Brain microvascular endothelial cell (primary cell): ENCODE data around the gene CD1E.
"Not testable (repeated sequence)": the region's sequence is repeated elsewhere in the genome, so short reads cannot be mapped to it uniquely, and the experiment has no call there.

Experiments used
- DNase-seq: peaks from one replicate; pipeline ENCODE4 v3.0.0-alpha.2; 2020
- H3K27ac ChIP-seq: fragments of 250-450 bp; sonication (Bioruptor Pico); 2 replicates; pipeline ENCODE4 v1.5.1; 2020; ENCODE audit warnings: mild to moderate bottlenecking, moderate library complexity
- H3K27me3 ChIP-seq: fragments of 250-450 bp; sonication (Bioruptor Pico); replicated peaks from 2 replicates; pipeline ENCODE4 v1.5.1; 2020; ENCODE audit warnings: mild to moderate bottlenecking
- H3K36me3 ChIP-seq: fragments of 250-450 bp; sonication (Bioruptor Pico); replicated peaks from 2 replicates; pipeline ENCODE4 v1.5.1; 2020; ENCODE audit warnings: mild to moderate bottlenecking
- H3K4me3 ChIP-seq: 2 replicates; pipeline ENCODE4 v1.5.1; 2011; ENCODE audit warnings: low read depth, mild to moderate bottlenecking, control low read depth, low read length, moderate library complexity
- CTCF ChIP-seq: IDR thresholded peaks from 2 replicates; pipeline ENCODE4 v1.5.1; 2011; ENCODE audit warnings: low read depth, mild to moderate bottlenecking, moderate library complexity, low read length, control low read depth, inconsistent platforms; ENCODE audit errors: missing control alignments
- in situ Hi-C: cut with HindIII; loops from 2 replicates; pipeline ENCODE4 v1.10.0; 2017; ENCODE audit warnings: low sequenced_read_pairs, low pct_ligation_motif_present

Gene CD1E

GRCh38 chr1:158366783-158367182 lies 13.1 kb downstream of the CD1E start:
- in situ Hi-C loops, result no loop called here
- no peak overlapping the region for H3K4me3 ChIP-seq
- no peaks in the 10 kb centered on the region for H3K27me3 ChIP-seq
- no peak for DNase-seq
- H3K27ac ChIP-seq, result no peak overlapping the region
- H3K36me3 ChIP-seq, result no peaks in the 10 kb centered on the region
- no peak for TF ChIP-seq CTCF

DNA sequence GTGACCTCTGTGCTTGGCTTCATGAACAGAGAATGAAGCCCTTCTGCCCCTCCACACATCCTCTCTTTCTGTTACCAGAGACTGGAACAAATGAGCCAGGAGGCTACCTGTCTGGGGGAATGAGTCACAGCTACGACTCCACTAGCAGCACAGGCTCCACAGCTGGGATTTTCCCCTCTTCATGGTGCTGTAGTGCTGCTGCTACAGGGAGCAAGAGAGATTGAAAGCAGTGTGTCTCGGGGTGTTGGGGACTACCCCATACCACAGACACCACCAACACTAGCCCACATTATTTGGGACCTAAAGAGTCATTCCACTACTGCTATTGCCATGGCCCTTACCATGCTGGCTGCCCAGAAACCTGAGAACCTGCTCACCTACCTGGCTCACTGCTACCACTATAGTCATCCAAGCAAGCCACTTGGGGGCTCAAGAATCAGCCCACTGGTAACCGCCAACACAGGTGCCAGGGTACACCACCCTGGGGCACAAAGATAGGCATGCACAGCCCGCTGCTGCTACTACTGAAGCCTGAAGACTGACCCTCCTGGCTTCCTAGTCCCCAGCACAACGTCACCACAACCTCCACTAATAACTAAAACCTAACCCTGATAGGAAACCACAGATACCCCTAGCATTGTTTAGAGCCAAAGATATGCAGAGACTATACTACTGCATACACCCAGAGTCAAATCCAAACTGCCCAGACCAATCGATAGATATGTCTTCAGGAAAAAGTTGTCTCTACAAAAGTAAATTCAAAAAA lies 17.7 kb downstream of the CD1E start:
- no peak for DNase-seq
- Histone ChIP-seq H3K4me3 (no peak overlapping the region), H3K27ac (no peak overlapping the region), H3K27me3 (no peaks in the 10 kb centered on the region), H3K36me3 (no peaks in the 10 kb centered on the region)
- no peak for TF ChIP-seq CTCF
- in situ Hi-C loops, result no loop called here

- DNase-seq, in situ Hi-C loops: not testable (repeated sequence)
Measured at GRCh38 chr1:158374101-158374500, 20.4 kb downstream of the CD1E start.

DNA sequence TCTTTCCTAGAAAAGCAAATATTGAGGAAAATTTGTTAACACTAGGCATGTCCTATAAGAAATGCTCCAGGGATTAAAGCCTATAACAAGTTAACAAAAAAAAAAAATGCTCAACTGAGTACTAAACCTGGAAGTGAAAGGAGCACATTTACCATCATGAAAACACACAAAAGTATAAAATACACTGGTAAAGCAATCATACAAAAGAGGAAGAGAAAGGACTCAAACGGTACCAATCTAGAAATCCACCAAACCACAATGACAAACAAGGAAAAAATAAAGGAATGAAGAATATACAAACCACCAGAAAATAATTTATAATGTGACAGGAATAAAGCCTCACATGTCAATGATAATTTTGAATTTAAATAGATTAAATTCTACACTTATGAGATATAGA lies 21.2 kb downstream of the CD1E start:
- Histone ChIP-seq H3K27me3 (no peaks in the 10 kb centered on the region), H3K36me3 (no peaks in the 10 kb centered on the region), H3K27ac (no peak overlapping the region), H3K4me3 (no peak overlapping the region)
- no peak for DNase-seq
- no peak for TF ChIP-seq CTCF
- in situ Hi-C loops, result no loop called here

More at GRCh38 chr1:158374101-158374500, 20.4 kb downstream of the CD1E start:
- not testable (repeated sequence) for H3K27ac ChIP-seq, H3K27me3 ChIP-seq, H3K36me3 ChIP-seq, H3K4me3 ChIP-seq

DNA sequence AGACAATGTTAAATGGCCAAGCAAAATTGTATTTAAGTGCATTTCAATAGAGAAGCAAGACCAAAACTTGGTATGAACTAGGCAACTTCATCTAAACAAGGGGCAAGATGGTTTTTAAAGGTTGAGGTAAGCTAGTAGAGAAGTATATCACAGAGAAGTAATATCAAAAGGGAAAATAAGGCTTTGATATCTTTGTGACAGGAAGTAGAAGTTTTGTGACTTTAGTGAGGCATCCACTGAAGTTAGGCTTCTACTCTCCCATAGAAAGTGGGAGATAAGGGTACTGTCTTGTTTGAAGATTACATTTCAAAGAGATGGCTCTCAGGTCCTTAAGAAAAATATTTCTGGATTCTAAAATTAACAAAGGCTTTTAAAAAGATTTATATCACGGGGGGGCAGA lies 36.6 kb downstream of the CD1E start:
- in situ Hi-C loops, result no loop called here
- TF ChIP-seq CTCF, result no peak
- no peak overlapping the region for H3K27ac ChIP-seq
- no peaks in the 10 kb centered on the region for H3K27me3 ChIP-seq
- H3K36me3 ChIP-seq, result no peaks in the 10 kb centered on the region
- H3K4me3 ChIP-seq, result no peak overlapping the region
- DNase-seq, result no peak

- Histone ChIP-seq H3K27me3 (no peaks in the 10 kb centered on the region), H3K4me3 (no peak overlapping the region), H3K36me3 (no peaks in the 10 kb centered on the region), H3K27ac (no peak overlapping the region)
- DNase-seq, result no peak
- no peak for TF ChIP-seq CTCF
- in situ Hi-C loops, result no loop called here
Measured at GRCh38 chr1:158391099-158391498, 37.4 kb downstream of the CD1E start.
